Activated effector memory CD4-positive, alpha-beta T cell treated with anti-CD3 and anti-CD28 coated beads, Interleukin-2, amount 50 U/mL, for 16 hours (primary cell): ENCODE measurements around the gene COA3.

Experiments used
- DNase-seq: peaks from one replicate; pipeline ENCODE4 v3.0.0-alpha.2; 2020

Gene COA3

DNA sequence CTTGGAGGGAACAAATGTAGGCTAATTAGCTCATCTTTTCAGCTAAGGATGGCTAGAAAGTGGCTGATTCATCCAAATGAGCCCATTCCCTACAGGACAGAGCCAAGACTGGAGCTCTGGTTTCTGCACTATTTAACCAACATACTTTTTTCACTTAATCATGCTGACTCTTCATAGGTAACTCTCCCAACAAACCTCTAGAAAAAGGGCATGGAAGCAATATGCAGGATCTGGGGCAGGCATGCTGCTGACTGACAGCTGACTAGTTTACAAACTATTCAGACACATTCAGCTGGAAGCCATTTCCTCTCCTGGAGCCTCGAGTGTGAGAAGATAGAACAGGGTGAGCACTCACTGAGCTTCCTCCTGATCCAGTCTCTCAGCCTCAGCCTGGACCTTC, 19.4 kb upstream of the COA3 start:
- no peak for DNase-seq

DNA sequence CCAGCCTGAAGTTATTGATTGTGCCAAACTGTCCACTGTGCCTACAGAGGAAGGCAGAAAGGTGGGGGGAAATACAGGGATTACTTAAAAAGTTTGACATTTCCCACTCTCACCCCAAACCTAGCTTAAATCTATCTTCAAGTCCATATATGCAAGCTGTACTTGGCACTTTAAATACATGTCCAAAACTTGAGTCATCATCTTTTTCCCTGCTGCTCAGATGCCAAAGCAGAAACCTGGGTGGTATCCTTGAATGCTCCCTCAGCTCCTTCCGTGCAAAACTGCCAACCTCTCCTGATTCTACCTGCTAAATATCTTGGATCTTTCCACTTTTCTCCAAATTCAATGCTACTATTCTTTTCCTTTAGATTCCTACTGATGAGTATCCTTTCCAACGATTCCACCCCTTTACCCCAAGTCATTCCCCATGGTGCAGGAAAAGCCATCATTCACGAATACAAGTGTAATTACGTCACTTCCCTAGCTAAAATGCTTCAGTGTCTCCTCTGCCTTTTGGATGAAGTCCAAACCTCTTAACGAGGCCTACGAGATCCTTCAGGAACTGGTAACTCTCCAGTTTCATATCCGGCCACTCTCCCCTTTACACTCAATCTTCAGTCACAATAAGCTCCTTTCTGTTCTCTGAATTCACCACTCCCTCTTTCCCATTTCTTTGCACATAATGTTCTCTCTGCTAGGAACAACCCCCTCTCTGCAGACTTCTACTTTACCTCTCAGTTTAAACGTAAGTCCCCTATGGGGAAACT, 16.3 kb upstream of the COA3 start:
- DNase-seq: no peak

DNA sequence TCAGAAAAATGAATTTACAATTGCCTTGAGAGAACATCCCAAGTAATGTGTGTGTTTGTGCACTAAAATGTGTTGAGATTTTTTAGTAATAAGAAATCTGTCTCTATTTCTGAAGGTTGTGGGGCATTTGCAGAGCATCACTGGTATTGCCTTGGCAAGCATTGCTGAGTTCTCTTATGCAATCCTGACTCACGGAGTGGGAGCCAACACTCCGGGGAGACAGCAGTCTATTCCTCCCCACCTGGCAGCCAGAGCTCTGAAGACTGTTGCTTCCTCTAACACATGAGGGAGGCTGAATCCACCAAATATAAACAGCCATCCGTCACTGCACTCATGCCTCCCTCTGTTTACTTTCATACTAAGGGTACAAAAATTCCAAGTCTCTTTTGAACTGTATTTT, 10.7 kb upstream of the COA3 start:
- DNase-seq: no peak

DNA sequence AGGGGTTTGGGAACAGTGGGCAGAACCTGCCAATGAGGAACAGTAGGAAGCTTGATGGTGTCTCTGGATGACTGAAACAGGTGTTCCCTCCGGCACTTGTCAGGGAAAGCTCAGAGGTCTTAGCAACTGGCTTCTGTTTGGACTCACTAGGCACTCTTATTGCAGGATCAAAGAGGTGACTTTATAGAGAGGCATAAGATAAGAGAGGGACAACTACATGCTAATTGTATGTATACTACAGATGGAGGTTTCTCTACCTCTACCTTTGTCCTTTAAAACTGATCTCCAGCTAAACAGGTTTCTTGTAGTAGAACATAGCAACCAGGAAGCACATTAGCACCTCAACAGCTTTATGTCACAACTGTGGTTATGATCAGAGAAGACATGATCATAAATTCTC, 7.7 kb upstream of the COA3 start:
- DNase-seq: no peak

DNA sequence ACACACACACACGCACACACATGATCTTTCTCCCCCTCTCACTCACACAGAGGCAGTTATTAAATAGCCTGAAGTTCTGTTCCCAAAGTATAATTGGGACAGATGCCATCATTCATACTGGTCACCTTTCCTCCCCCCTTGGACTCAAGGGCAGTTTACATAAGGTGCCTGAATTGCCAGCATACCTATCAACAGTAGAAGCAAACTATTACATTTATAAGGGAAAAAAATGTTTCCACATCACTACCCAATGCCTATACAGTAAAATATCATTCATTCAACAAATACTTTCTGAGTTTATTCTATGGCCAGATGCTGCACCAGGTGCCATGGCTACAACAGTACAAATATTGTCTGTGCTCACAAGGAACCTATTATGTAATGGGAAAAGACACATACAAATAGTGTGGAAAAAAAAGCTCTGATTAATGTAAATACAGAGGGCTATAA, 6.4 kb upstream of the COA3 start:
- no peak for DNase-seq

DNA sequence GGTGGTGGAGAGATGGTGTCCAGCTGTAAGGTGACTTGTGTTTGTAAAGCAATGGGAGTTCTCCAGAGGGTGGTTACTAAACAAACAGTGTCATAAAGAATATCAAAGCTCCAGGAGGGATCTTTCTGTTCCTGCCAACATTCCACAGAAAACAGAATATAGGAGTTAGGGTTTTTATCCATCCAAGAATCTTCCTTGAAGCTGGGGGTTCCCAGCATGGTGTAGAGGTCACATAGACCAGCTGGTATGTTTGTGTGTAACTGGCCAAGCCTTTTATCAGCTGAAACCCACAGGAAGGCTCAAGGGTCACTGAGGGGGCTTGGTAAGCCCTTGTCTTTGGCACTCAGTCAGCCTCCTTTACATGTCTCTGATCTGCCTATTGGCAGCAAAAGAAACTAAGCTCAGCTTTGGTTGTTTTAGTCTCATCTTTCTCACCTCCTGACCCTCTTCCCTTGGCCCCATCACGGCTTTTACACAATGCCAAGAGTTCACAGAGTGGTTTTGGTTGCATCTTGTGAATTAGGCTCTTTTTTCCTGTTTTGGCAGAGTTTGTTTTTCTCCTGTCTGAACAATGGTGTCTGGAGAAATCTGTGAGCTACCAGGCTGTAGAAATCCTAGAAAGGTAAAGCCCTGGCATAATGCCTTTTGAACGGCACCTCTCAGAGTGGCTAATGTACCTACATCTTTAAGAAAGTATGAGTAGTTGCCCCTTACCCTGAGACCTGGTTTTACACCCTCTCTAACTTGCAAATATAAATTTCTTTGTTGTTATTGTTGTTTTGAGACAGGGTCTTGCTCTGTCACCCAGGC, 4.8 kb upstream of the COA3 start:
- no peak for DNase-seq

DNA sequence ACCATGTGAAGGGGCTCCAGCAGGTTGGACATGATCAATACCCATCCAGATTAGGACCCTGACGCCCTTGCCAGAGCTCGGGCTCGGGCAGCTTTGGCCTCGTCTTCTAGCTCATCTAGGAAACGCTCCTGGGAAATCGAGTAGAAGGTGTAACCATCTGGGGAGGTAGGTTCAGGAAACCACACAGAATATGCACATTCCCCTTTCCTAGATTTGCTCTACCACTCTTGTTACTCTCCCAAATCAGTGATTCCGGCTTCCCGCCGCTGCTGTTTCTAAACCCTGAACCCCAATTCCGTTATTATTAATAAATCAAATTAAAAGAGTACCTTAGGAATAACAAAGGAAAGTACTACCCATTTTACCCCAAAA, 507 bp downstream of the COA3 start:
- DNase-seq: no peak

DNA sequence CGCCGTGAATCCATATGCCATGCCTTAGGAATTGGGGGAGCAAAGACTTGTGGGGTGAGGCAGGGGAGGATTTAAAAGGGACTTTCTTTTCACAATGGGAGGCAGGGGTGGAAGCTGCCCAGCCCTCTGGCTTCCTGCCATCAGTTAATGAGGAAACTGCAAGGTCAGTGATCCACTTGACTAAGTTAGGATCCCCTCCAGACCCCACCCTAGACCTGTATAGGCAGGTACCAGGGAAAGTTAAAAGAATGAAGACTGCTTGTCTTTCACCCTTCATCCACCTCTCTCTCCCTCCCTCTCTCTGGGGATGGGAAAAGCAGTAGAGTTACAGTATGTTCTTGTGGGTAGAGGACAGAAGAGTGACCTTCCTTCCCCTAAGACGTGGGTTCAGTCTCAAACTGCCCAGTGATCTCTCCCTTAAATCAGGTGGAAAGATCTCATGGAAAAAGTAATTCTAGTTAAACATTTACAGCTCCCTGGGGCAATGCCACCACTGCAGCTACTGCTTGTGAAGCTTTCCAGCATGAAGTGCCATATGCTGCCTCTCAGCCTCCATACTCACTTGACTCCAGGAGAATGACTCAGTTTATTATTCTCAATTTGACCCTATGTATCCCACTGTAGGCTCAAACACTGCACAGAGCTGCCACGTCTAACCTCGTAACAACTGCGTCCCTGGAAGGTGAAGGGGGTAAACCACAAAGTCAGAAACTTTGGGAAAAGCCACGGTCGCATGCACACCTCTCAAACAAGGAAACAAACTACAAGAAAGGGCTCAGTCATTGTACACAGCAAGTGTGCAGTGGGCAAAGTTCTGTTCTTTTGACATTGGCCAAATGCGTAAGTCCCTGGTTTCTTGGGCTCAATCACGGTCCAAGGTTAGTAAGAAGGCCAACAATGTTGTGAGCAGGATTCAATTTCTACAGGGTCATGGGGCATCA, 1.2 kb downstream of the COA3 start:
- DNase-seq: no peak

DNA sequence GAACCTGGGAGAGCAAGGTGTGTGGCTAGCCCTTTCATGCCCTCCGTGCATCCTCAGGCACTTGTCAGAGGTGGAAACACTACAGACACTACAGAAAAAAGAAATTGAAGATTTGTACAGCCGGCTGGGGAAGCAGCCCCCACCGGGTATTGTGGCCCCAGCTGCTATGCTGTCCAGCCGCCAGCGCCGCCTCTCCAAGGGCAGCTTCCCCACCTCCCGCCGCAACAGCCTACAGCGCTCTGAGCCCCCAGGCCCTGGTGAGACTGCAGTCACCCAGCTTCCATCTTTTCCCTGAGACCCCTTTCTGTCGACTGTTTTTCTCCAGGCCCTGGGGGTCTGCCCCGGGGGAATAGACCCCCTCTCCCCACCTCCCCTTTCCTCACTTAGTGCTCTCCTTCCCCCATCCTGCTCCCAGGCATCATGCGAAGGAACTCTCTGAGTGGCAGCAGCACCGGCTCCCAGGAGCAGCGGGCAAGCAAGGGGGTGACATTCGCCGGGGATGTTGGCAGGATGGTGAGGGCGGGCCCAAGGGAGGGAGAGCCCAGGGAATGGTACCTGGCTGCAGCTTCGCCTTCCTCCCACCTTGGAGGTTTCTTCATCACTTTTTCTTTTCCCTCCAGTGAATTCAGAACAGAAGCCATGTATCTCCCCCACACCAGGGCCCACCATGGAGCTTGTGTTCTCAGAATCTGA, 2.3 kb downstream of the COA3 start:
- DNase-seq: no peak

DNA sequence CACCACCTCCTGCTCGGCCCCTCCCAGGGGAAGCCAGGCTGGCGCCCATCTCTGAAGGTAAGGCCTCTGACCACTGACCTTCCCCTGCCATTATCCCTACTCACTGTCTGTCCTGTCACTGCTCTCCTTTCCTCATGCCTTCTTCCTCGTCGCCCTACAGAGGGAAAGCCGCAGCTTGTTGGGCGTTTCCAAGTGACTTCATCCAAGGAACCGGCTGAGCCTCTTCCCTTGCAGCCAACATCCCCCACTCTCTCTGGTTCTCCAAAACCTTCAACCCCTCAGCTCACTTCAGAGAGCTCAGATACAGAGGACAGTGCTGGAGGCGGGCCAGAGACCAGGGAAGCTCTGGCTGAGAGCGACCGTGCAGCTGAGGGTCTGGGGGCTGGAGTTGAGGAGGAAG, 3.0 kb downstream of the COA3 start:
- no peak for DNase-seq

DNA sequence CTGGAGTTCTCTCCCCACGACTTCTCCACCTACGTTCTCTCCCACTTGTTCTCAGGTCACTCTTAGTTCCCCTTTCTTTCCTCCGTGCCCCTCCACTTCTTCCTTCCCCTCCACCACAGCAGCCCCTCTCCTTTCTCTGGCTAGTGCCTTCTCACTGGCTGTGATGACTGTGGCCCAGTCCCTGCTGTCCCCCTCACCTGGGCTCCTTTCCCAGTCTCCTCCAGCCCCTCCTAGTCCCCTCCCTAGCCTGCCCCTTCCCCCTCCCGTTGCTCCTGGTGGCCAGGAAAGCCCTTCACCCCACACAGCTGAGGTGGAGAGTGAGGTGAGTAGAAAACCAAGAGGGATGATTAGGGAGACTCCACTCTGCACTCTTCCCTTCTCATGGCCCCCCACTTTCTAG, 3.4 kb downstream of the COA3 start:
- no peak for DNase-seq

DNA sequence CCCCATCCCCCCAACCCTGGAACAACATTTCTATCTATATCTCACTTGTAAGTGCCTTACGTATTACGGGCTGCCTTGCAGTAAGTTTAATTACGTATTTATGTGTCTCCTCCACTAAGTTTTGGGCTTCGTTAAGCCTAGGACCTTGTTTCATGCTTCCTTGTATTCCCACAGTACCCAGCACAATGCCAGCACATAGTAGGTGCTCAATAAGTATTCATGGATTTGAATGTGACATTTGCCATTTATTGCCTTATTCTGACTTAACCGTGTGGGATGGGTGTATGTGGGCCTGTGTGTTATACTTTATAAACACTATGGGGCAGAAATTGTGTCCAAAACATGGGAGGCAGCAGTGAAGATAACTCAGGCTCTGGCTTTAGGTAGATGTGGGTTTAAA, 6.0 kb downstream of the COA3 start:
- DNase-seq: no peak

DNA sequence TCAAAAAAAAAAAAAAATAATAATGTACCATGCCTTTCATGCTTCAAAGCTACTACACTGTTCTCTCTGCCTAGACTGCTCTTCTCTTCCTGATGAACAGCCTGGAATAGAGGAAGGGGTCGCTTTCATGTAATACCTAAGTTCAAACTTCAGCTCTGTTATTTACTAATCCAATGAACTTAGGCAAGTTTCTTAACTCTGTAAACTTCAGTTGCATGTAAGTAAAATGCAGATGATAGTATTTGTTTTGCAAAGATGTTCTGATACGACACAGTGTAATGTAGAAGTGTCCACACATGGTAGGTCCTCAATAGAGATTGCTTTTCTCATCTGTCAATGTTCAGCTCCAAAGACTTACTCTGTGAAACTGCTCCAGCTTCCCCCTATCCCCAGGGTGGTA, 6.6 kb downstream of the COA3 start:
- no peak for DNase-seq

DNA sequence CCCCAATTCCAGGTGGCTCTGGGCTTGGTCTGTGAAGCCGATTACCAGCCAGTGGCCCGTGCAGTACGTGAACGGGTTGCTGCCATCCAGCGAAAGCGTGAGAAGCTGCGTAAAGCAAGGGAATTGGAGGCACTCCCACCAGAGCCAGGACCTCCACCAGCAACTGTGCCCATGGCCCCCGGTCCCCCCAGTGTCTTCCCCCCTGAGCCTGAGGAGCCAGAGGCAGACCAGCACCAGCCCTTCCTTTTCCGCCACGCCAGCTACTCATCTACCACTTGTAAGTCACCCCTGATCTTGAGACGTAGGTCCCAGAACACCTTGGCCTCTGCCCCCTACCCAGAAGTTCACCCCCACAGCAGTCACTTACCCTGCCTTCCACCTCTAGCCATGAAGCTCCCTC, 11.2 kb downstream of the COA3 start:
- DNase-seq: no peak

DNA sequence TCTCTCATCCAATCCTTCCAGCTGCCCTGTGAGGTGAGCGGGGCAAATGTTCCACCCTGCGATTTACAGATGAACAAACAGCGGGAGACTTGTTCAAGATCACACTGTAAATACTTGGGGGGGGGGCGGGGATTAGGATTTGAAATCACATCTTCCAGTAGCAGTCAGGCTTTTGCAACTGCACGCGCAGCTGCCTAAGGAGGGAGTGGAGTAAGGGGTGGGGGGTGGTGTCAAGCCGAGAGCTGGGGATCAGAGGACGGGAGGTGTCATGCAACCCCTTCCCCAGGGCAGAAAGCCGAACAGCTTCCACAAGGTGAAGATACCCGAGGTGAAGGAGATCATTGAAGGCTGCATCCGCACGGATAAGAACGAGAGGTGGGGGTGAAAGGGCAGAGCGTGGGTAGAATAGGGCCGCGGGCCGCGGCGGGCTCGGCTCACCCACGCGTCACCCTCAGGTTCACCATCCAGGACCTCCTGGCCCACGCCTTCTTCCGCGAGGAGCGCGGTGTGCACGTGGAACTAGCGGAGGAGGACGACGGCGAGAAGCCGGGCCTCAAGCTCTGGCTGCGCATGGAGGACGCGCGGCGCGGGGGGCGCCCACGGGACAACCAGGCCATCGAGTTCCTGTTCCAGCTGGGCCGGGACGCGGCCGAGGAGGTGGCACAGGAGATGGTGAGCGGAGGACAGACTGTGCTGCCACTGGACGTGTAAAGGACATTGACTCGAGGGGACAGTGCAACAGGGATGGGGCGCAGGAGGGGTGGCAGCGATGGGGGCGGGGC, 13.5 kb downstream of the COA3 start:
- no peak for DNase-seq

DNA sequence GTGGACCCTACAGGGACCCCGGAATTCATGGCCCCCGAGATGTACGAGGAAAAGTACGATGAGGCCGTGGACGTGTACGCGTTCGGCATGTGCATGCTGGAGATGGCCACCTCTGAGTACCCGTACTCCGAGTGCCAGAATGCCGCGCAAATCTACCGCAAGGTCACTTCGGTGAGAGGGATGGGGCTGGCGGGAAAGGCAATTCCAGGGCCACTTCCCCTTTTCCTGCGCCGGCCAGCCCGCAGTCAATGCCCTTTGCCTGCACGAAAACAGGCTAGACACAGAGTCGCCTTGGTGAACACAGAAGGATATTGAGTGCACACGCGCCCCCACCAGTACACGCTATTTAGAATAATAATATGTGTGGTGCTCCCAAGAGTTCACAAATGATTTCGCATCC, 14.1 kb downstream of the COA3 start:
- DNase-seq: no peak

DNA sequence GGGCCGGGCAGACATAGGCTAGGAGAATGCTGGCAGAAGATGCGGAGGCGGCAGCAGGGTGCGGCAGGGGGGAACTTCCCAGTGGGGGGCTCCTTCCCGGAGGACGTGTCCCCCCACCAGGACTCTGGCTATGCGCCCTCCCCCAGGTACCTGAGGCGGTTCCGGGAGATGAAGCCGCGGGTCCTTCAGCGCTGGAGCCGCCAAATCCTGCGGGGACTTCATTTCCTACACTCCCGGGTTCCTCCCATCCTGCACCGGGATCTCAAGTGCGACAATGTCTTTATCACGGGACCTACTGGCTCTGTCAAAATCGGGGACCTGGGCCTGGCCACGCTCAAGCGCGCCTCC, 14.7 kb downstream of the COA3 start:
- no peak for DNase-seq

DNA sequence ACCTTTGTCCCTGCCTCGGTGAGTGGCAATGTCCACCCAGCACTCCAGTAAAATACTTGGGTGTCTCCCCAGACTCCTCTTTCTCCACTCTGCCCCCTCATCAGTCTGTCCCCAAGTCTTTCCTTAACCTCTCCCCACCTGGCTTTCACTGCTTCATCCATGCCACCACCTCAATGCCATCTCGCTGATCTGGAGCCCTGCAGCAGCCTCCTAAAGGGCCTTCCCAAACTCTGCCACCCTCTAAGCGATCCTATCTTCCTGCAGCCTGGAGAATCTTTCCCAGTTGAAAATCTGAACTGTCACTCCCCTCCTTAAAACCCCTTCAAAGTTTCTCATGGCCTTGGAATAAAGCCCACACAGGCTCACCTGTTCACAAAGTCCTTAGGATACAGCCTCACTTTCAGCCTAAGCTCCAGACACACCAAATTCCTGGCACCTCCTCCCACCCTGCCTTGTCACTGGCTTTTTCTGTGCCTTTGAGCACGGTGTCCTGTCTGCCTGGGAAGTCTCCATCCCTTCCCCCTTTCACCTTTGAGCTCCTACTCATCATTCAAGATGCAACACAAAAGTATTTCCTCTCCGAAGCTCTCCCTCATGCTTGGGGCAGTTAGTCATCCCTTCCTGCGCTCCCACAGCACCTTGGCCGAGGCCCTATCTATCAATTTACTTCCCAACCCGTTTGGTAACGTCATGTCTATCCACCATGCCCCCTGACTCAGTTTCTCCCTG, 15.3 kb downstream of the COA3 start:
- no peak for DNase-seq

DNA sequence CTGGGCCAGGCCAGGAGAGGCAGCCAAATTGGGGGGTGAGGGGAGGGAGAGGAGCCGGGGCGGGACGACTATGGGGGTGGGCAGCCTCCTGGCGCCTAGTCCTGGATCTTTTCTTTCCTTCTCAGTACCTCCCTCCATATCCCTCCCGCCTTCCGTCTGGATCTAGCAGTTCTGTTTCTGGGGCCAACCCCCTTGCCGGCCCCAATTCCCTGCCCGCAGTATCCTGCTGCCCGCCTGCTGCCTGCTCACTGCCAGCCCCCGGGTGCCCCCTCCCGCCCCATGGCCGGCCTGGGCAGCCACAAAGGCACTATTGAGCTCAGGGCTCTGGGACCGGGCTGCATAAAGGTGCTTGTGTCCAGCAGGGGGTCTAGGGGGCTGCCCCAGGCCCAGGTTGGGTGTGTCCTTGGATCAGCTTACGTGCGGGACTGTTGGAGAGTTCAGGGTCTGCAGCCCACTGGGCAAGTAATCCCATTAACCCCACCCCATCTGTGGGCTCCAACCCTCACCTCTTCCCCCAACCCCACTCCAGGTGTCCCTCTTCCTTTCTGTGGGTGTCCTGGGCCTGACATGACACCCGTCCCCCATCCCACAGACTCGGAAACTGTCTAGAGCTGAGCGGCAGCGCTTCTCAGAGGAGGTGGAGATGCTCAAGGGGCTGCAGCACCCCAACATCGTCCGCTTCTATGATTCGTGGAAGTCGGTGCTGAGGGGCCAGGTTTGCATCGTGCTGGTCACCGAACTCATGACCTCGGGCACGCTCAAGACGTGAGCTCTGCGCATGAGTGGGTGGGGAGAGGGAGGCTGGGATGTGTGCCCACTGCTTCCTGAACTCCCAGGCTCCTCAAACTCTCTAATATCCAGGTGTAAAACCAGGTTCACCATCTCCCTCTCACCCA, 16.1 kb downstream of the COA3 start:
- no peak for DNase-seq

DNA sequence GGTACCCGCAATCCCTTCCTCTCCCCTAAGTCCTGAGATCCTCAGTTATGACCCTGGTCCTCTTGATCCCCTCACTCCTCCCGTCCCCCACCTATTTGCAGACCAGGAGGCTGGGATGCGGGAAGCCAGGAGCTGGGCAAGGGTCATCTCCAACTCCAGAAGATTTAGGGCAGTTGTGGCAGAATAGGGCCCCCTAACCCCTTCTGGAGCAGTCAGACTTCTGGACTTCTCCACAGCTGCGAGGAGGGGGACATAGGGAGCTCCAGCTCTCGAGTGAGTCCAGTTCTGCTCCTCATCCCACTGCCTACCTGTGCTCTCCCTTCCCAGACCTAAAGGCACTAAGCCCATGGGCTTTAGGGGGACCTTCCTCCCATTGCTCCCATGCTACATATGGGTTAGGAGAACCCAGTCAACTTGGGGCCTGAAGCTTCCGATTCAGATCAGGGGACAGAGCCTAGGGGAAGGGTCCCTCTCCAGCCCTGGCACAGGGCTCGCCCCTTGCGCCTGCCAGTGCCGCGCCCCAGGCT, 16.8 kb downstream of the COA3 start:
- DNase-seq: no peak
